ENCODE measurements around the gene ALAD. TPM values are rescaled to one million over a fixed set of nuclear protein-coding genes. Genes with fewer than 3 reads are reported as not detected.
A peak's percentile ranks its signal among the peaks of the same experiment; 100 is the strongest.

ALAD gene
- total and polyA plus RNA-seq, 9 of the 15 experiments (the other 6 are each of a cell fraction or from before 2014, with no cell fraction given), result 1.3 to 12.7 (median 6.8) TPM

DNA sequence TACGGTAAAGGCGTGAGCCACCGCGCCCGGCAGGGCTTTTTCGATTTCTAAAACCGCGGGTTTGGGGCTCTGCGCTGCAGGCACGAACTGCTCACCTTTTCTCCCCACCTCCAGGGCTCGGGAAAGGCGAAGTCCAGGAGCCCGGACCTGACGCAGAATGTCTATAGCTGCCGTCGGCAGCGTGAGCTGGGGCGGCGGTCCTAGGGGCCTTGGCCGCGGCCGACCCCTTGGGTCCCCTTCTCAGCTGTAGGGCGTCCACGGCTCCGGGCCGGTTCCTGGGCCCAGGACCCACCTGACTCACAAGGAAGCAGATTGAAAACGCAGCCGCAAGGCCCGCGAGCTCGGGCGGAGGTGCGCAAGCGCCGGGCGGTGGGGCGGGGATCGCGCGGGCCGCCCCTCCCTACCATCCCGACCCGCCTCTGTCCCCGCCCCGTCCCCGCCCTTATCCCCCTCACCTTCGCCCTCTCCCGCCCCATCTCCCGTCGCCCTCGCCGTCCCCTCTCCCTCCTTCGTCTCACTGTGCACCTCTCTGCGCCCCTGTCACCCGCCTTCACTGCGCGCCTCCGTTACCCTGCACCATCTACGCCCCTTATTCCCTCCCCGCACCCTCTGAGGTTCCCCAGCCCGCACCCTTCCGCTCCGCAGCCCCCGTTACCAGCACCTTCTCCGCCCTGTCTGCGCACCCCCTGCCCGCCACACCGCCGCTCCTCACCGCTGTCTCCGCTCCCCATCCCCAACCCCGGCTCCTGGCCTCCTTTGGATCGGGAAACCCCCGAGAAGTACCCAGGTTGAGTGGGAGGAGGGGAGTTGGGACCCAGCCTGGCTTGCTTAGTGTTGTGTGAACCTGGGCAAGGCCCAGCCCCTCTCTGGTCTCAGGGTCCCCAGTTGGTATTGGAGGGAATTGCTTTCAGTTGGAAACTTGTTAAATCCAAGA is 24.2 kb downstream of the ALAD start, which contains the start of gene HDHD3 (continued):
- TF ChIP-seq, protein P1, sequence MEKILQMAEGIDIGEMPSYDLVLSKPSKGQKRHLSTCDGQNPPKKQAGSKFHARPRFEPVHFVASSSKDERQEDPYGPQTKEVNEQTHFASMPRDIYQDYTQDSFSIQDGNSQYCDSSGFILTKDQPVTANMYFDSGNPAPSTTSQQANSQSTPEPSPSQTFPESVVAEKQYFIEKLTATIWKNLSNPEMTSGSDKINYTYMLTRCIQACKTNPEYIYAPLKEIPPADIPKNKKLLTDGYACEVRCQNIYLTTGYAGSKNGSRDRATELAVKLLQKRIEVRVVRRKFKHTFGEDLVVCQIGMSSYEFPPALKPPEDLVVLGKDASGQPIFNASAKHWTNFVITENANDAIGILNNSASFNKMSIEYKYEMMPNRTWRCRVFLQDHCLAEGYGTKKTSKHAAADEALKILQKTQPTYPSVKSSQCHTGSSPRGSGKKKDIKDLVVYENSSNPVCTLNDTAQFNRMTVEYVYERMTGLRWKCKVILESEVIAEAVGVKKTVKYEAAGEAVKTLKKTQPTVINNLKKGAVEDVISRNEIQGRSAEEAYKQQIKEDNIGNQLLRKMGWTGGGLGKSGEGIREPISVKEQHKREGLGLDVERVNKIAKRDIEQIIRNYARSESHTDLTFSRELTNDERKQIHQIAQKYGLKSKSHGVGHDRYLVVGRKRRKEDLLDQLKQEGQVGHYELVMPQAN (IDR thresholded peaks at IDR 0.05; ENCODE audit: borderline replicate concordance), result no peak
- TF ChIP-seq, protein P2, sequence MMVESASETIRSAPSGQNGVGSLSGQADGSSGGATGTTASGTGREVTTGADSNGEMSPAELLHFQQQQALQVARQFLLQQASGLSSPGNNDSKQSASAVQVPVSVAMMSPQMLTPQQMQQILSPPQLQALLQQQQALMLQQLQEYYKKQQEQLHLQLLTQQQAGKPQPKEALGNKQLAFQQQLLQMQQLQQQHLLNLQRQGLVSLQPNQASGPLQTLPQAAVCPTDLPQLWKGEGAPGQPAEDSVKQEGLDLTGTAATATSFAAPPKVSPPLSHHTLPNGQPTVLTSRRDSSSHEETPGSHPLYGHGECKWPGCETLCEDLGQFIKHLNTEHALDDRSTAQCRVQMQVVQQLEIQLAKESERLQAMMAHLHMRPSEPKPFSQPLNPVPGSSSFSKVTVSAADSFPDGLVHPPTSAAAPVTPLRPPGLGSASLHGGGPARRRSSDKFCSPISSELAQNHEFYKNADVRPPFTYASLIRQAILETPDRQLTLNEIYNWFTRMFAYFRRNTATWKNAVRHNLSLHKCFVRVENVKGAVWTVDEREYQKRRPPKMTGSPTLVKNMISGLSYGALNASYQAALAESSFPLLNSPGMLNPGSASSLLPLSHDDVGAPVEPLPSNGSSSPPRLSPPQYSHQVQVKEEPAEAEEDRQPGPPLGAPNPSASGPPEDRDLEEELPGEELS (CRISPR knock-in tag; IDR thresholded peaks at IDR 0.05; ENCODE audit: borderline replicate concordance), result peak; percentile 50; the same call in 1 of the 2 replicates
- TF ChIP-seq HMGN3 (IDR thresholded peaks at IDR 0.05; ENCODE audit: borderline replicate concordance, extremely low read depth, insufficient read length, low read depth, low read length) (no peak), ZC3H4 (CRISPR knock-in tag; IDR thresholded peaks at IDR 0.05; ENCODE audit: borderline replicate concordance) (no peak), NRF1 (conservative IDR thresholded peaks at IDR 0.05 in 1 of 2, IDR thresholded peaks at IDR 0.05 in 1 of 2) (peak; percentile 92 to 93), L3MBTL2 (IDR thresholded peaks at IDR 0.05) (peak; percentile 75), ZC3H11A (IDR thresholded peaks at IDR 0.05; ENCODE audit: low read depth, low read length) (no peak), EZH2 (IDR thresholded peaks at IDR 0.05; ENCODE audit: borderline replicate concordance, low read depth, low read length) (no peak), MBD2 (IDR thresholded peaks at IDR 0.05; ENCODE audit: borderline replicate concordance, low read depth) (0 out of 2 replicates have a peak, but pooled peaks have one; percentile 29), POLR2AphosphoS5 (IDR thresholded peaks at IDR 0.05; ENCODE audit: control insufficient read depth, insufficient read depth, low read depth, low read length) (0 out of 2 replicates have a peak, but pooled peaks have one; percentile 36), CBFB (CRISPR knock-in tag; IDR thresholded peaks at IDR 0.05) (no peak), KDM2B (CRISPR knock-in tag; IDR thresholded peaks at IDR 0.05) (peak; percentile 79; the same call in 1 of the 2 replicates), TAF1 (IDR thresholded peaks at IDR 0.05; ENCODE audit: control insufficient read depth, extremely low read depth, insufficient read depth, low read length, severe bottlenecking) (peak; percentile 50), SMC3 (conservative IDR thresholded peaks at IDR 0.05; ENCODE audit: insufficient read depth, low read depth, low read length) (no peak)
- TF ChIP-seq, protein P3, sequence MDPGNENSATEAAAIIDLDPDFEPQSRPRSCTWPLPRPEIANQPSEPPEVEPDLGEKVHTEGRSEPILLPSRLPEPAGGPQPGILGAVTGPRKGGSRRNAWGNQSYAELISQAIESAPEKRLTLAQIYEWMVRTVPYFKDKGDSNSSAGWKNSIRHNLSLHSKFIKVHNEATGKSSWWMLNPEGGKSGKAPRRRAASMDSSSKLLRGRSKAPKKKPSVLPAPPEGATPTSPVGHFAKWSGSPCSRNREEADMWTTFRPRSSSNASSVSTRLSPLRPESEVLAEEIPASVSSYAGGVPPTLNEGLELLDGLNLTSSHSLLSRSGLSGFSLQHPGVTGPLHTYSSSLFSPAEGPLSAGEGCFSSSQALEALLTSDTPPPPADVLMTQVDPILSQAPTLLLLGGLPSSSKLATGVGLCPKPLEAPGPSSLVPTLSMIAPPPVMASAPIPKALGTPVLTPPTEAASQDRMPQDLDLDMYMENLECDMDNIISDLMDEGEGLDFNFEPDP (CRISPR knock-in tag; IDR thresholded peaks at IDR 0.05), result no peak
- TF ChIP-seq, protein P4, sequence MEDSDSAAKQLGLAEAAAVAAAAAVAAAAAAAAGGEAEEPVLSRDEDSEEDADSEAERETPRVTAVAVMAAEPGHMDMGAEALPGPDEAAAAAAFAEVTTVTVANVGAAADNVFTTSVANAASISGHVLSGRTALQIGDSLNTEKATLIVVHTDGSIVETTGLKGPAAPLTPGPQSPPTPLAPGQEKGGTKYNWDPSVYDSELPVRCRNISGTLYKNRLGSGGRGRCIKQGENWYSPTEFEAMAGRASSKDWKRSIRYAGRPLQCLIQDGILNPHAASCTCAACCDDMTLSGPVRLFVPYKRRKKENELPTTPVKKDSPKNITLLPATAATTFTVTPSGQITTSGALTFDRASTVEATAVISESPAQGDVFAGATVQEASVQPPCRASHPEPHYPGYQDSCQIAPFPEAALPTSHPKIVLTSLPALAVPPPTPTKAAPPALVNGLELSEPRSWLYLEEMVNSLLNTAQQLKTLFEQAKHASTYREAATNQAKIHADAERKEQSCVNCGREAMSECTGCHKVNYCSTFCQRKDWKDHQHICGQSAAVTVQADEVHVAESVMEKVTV (CRISPR knock-in tag; IDR thresholded peaks at IDR 0.05), result no peak
